ENCODE results near the gene MTMR12. TPM values are rescaled to one million over a fixed set of nuclear protein-coding genes. Genes with fewer than 3 reads are reported as not detected.
A peak's percentile ranks its signal among the peaks of the same experiment; 100 is the strongest.

MTMR12 gene
- total and polyA plus RNA-seq, 2 of the 13 experiments (the other 11 are each of a cell fraction or from before 2014, with no cell fraction given), result 23.4 to 36.6 TPM

GRCh38 chr5:32232441-32233219 lies 80.1 kb downstream of the MTMR12 start:
- H3K79me2 ChIP-seq (ENCODE audit: insufficient read depth, low read length), result peaks cover 3% of the 10 kb centered on the region
- DNase-seq (ENCODE audit: low spot score) (peak; percentile 64), FAIRE-seq (peak; percentile 55), ATAC-seq (peak; percentile 23)
- intact Hi-C loops (cut with micrococcal nuclease; ENCODE audit: unreplicated experiment) (loop anchor here (1.0 to 2.0 kb wide), 4 partner anchors 42 to 99 kb away; partner anchors contain the start of gene MTMR12), in situ Hi-C loops (cut with HindIII; ENCODE audit: extremely low pct_ligation_motif_present, low pct_unique_long_range_greater_than_20kb) (no loop called here)
- peak overlapping the region; percentile 78 for H3K9ac ChIP-seq (ENCODE audit: insufficient read depth, low read depth, low read length)
- 89% methylated on average over 6 of the region's 11 CpGs for WGBS (ENCODE audit: low lambda C conversion rate)
- no peaks in the 10 kb centered on the region for H3K27me3 ChIP-seq (ENCODE audit: control insufficient read depth in 1 of 2, insufficient read depth in 2 of 2, low read length in 2 of 2)
- 0 out of 2 replicates have a peak overlapping the region, but pooled peaks have one; percentile 49 for H3K4me2 ChIP-seq (ENCODE audit: low read depth, low read length)
- H3K4me3 ChIP-seq (replicated peaks in 1 of 3; ENCODE audit: insufficient read depth in 1 of 3, low read depth in 2 of 3, low read length in 3 of 3), result no peak overlapping the region
- H3K27ac ChIP-seq (ENCODE audit: extremely low read length, insufficient read depth, low read length), result peak overlapping the region; percentile 97
- H3K36me3 ChIP-seq (replicated peaks in 1 of 2; ENCODE audit: control insufficient read depth in 1 of 2, insufficient read depth in 2 of 2, low read length in 2 of 2), result peaks cover 14 to 55% of the 10 kb centered on the region in 2 experiments
- peaks cover 56% of the 10 kb centered on the region for H3K4me1 ChIP-seq (ENCODE audit: insufficient read depth, low read length)
- POLR2A ChIA-PET, result interaction anchor here (1.0 to 4.6 kb wide), 7 partner anchors 35 to 159 kb away, joined by 3 to 78 read pairs (median 24); partner anchors contain the start of genes GOLPH3 and MTMR12
- CTCF ChIA-PET (ENCODE audit: low intra/inter-chr PET ratio, low total read pairs), result interaction anchor here (1.4 to 2.8 kb wide), 2 partner anchors 87 to 97 kb away, joined by 3 to 19 read pairs; no protein-coding TSS in a partner anchor
- no peaks in the 10 kb centered on the region for H3K9me3 ChIP-seq (ENCODE audit: low read length)
- H4K20me1 ChIP-seq (ENCODE audit: insufficient read depth, low read length), result no peaks in the 10 kb centered on the region
- BruUV-seq (replicated peaks), result no TSS peak
- no peak overlapping the region for H2AFZ ChIP-seq (ENCODE audit: low read length)
- TF ChIP-seq STAG1 (CRISPR knock-in tag; IDR thresholded peaks at IDR 0.05) (peak; percentile 92), JUN (CRISPR knock-in tag; IDR thresholded peaks at IDR 0.05) (no peak), SCMH1 (CRISPR knock-in tag; IDR thresholded peaks at IDR 0.05; ENCODE audit: borderline replicate concordance) (no peak), ZNF44 (CRISPR knock-in tag; IDR thresholded peaks at IDR 0.05) (no peak), KMT2A (CRISPR knock-in tag; IDR thresholded peaks at IDR 0.05) (no peak), KLF9 (CRISPR knock-in tag; IDR thresholded peaks at IDR 0.05; ENCODE audit: low read depth) (no peak), DNMT1 (CRISPR knock-in tag; IDR thresholded peaks at IDR 0.05) (no peak), ZNF234 (CRISPR knock-in tag; conservative IDR thresholded peaks at IDR 0.05) (no peak), REL (CRISPR knock-in tag; conservative IDR thresholded peaks at IDR 0.05) (no peak), MTF1 (CRISPR knock-in tag; IDR thresholded peaks at IDR 0.05) (no peak), CREB1 (IDR thresholded peaks at IDR 0.05) (no peak), CREB1 (CRISPR knock-in tag; IDR thresholded peaks at IDR 0.05) (no peak), ZNF788 (CRISPR knock-in tag; IDR thresholded peaks at IDR 0.05; ENCODE audit: borderline replicate concordance) (peak; percentile 26; the same call in 1 of the 2 replicates), ZNF660 (CRISPR knock-in tag; IDR thresholded peaks at IDR 0.05; ENCODE audit: borderline replicate concordance, low read depth) (no peak), ZNF24 (IDR thresholded peaks at IDR 0.05) (no peak), MED8 (CRISPR knock-in tag; IDR thresholded peaks at IDR 0.05; ENCODE audit: insufficient replicate concordance) (no peak), MATR3 (CRISPR knock-in tag; IDR thresholded peaks at IDR 0.05) (no peak), ATF2 (CRISPR knock-in tag; IDR thresholded peaks at IDR 0.05) (no peak), TBP (CRISPR knock-in tag; IDR thresholded peaks at IDR 0.05) (no peak), ZNF333 (CRISPR knock-in tag; IDR thresholded peaks at IDR 0.05; ENCODE audit: borderline replicate concordance) (no peak), FOXP4 (CRISPR knock-in tag; IDR thresholded peaks at IDR 0.05) (no peak), BRD4 (CRISPR knock-in tag; IDR thresholded peaks at IDR 0.05) (no peak), ZNF562 (CRISPR knock-in tag; IDR thresholded peaks at IDR 0.05; ENCODE audit: borderline replicate concordance) (no peak), SOX6 (IDR thresholded peaks at IDR 0.05) (no peak), SOX6 (CRISPR knock-in tag; IDR thresholded peaks at IDR 0.05) (no peak)

All from HepG2 (cell line).